HEK293T (cell line): ENCODE data around the gene ANAPC5.

Experiments
- CTCF ChIA-PET: fragments of 350-600 bp; formaldehyde crosslinking; extraction: SDS; loops from one replicate; lab custom pipeline; 2021; ENCODE audit warnings: antibody characterized with exemption, inconsistent platforms; lab: Yijun Ruan, JAX
- POLR2A ChIA-PET: fragments of 350-600 bp; formaldehyde crosslinking; extraction: SDS; loops from one replicate; lab custom pipeline; 2020; ENCODE audit warnings: antibody characterized with exemption, inconsistent platforms; lab: Yijun Ruan, JAX
- DNase-seq: peaks from one replicate; pipeline ENCODE4 v3.0.0; 2012; ENCODE audit warnings: mixed read lengths; ENCODE audit errors: extremely low spot score
- ARNT ChIP-seq: fragments of 450-650 bp; IDR thresholded peaks from 2 replicates; pipeline ENCODE4 v1.6.1; 2017; ENCODE audit warnings: mild to moderate bottlenecking
- BHLHE40 ChIP-seq: fragments of 450-650 bp; IDR thresholded peaks from 2 replicates; pipeline ENCODE4 v1.6.1; 2016; ENCODE audit warnings: mild to moderate bottlenecking, moderate library complexity, borderline replicate concordance
- CTBP1 ChIP-seq: fragments of 450-650 bp; IDR thresholded peaks from 2 replicates; pipeline ENCODE4 v1.6.1; 2016; ENCODE audit warnings: borderline replicate concordance
- ELF4 ChIP-seq: fragments of 450-650 bp; IDR thresholded peaks from 2 replicates; pipeline ENCODE4 v1.6.1; 2017; ENCODE audit warnings: antibody characterized with exemption
- FOXA1 ChIP-seq: fragments of 450-650 bp; IDR thresholded peaks from 2 replicates; pipeline ENCODE4 v1.6.1; 2016; ENCODE audit warnings: mild to moderate bottlenecking
- FOXK2 ChIP-seq: fragments of 450-650 bp; IDR thresholded peaks from 2 replicates; pipeline ENCODE4 v1.6.1; 2016; ENCODE audit warnings: mild to moderate bottlenecking
- FOXM1 ChIP-seq: fragments of 450-650 bp; IDR thresholded peaks from 2 replicates; pipeline ENCODE4 v1.6.1; 2017; ENCODE audit warnings: mild to moderate bottlenecking, borderline replicate concordance
- HDGF ChIP-seq: fragments of 450-650 bp; IDR thresholded peaks from 2 replicates; pipeline ENCODE4 v1.6.1; 2017; ENCODE audit warnings: antibody characterized with exemption, borderline replicate concordance
- L3MBTL2 ChIP-seq: fragments of 450-650 bp; conservative IDR thresholded peaks from 2 replicates; pipeline ENCODE4 v1.6.1; 2016; ENCODE audit warnings: mild to moderate bottlenecking
- LEF1 ChIP-seq: fragments of 450-650 bp; IDR thresholded peaks from 2 replicates; pipeline ENCODE4 v1.6.1; 2017; ENCODE audit warnings: mild to moderate bottlenecking, borderline replicate concordance
- NFRKB ChIP-seq: fragments of 450-650 bp; IDR thresholded peaks from 2 replicates; pipeline ENCODE4 v1.6.1; 2016; ENCODE audit warnings: mild to moderate bottlenecking, moderate library complexity
- SP1 ChIP-seq: fragments of 450-650 bp; IDR thresholded peaks from 2 replicates; pipeline ENCODE4 v1.6.1; 2017
- SUZ12 ChIP-seq: fragments of 450-650 bp; IDR thresholded peaks from 2 replicates; pipeline ENCODE4 v1.6.1; 2016; ENCODE audit warnings: mild to moderate bottlenecking
- TARDBP ChIP-seq: fragments of 450-650 bp; IDR thresholded peaks from 2 replicates; pipeline ENCODE4 v1.6.1; 2016
- ZNF384 ChIP-seq: fragments of 450-650 bp; IDR thresholded peaks from 2 replicates; pipeline ENCODE4 v1.6.1; 2016
- TF ChIP-seq, protein P1 (sequence below): fragments of 450-650 bp; IDR thresholded peaks from 2 replicates; pipeline ENCODE4 v1.6.1; 2016

Gene ANAPC5

DNA sequence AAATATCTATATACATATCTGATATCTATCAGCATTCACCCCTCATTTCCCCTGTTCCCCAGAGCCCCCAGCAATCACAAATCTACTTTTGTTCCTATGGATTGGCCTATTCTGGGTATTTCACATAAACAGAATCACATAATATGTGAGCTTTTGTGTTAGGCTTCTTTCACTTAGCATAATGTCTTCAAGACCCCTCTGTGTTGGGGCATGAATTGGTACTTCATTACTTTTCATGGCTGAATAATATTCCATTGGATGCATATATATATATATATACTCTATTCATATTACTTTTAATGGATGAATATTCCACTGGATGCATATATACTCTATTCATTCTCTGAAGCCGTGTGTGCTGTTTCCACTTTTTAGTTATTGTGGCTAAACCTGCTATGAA is 84.4 kb downstream of the ANAPC5 start:
- POLR2A ChIA-PET, result no interaction called here
- TF ChIP-seq HDGF (no peak), FOXK2 (no peak), CTBP1 (no peak), SUZ12 (no peak), FOXA1 (no peak), L3MBTL2 (no peak)
- CTCF ChIA-PET, result no interaction called here
- no peak for DNase-seq

DNA sequence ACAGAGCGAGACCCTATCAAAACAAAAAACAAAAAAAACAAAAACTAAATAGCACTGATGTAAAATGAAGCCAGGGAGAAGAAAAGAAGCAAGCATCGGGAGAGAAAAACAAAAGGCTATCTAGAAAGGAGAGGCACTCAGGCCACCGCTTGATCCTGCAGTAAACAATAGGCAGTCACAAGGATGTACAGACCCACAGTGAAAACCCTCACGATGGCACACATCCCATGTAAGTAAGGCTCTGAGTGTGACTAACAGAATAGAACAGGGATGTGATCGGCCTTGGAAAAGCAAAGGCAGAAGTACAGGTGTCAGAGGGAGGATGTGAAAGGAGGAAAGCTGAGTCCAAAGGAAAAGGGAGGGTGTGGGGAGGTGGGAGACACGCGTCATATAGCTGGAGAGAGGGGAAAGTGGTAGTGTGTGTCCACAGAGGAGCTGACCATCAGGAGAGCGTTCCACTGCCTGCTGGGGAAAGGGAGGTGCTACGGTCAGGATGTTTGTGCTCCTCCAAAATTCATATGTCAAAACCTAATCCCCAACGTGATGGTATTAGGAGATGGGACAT is 87.2 kb downstream of the ANAPC5 start:
- ChIA-PET CTCF (no interaction called here), POLR2A (no interaction called here)
- TF ChIP-seq HDGF (no peak), LEF1 (no peak), SP1 (no peak), TARDBP (no peak), ELF4 (no peak), FOXK2 (no peak), ARNT (no peak), FOXA1 (no peak), L3MBTL2 (no peak), NFRKB (no peak), CTBP1 (no peak)
- TF ChIP-seq, protein P1, sequence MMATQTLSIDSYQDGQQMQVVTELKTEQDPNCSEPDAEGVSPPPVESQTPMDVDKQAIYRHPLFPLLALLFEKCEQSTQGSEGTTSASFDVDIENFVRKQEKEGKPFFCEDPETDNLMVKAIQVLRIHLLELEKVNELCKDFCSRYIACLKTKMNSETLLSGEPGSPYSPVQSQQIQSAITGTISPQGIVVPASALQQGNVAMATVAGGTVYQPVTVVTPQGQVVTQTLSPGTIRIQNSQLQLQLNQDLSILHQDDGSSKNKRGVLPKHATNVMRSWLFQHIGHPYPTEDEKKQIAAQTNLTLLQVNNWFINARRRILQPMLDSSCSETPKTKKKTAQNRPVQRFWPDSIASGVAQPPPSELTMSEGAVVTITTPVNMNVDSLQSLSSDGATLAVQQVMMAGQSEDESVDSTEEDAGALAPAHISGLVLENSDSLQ, result no peak
- DNase-seq, result no peak

DNA sequence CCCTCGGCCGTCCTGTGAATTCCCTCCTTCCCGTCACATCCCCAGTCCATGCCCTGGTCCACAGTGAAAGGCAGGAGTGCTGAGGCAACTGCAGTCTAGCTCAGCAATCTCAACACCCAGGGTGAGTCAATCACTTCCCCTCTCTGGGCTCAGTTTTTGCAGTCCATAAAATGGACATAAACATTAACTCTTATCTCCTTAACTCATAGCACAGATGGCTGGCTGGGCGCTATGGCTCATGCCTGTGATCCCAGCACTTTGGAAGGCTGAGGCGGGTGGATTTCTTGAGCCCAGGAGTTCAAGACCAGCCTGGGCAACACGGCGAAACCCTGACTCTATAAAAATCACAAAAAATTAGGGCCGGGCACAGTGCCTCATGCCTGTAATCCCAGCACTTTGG is 88.1 kb downstream of the ANAPC5 start:
- TF ChIP-seq NFRKB (no peak), FOXA1 (no peak), LEF1 (no peak), TARDBP (no peak), BHLHE40 (no peak), FOXM1 (no peak), ARNT (no peak), ELF4 (no peak), FOXK2 (no peak), SUZ12 (no peak), CTBP1 (no peak)
- TF ChIP-seq, protein P1, result no peak
- POLR2A ChIA-PET, result no interaction called here
- DNase-seq, result no peak
- CTCF ChIA-PET, result no interaction called here

DNA sequence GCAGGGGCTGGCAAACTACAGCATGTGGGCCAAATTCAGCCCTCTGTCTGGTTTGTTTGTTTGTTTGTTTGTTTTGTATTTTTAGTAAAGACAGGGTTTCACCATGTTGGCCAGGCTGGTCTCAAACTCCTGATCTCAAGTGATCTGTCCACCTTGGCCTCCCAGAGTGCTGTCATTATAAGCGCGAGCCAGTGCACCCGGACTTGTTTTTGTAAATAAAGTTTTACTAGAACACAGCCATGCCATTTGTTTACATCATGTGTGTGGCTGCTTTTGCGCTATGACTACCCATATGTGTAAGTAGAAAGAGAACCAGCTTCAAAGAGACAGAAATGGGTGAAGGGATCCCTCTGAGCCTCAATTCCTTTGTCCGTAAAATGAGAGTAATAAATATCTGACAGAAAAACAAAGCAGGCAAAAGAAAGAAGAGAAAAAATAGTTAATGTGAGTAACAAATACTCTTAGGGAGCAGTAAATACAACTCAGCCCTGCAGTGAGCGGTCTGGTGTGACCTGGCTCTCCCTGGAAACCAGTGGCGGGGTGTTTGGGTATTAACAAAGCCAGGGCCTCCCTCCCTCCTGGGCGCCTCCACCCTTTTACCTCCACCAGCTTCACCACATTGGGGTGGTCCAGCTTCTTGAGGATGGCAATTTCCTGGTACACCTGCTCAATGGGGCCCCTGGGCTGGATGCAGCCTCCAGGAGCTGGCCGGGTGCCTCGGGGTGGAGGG is 88.8 kb downstream of the ANAPC5 start:
- CTCF ChIA-PET, result no interaction called here
- POLR2A ChIA-PET, result no interaction called here
- TF ChIP-seq ZNF384 (no peak), FOXA1 (no peak), BHLHE40 (no peak), TARDBP (no peak), NFRKB (no peak), ARNT (no peak), CTBP1 (no peak), HDGF (no peak), SUZ12 (no peak), FOXM1 (no peak), FOXK2 (no peak)
- TF ChIP-seq, protein P1, result no peak
- no peak for DNase-seq

DNA sequence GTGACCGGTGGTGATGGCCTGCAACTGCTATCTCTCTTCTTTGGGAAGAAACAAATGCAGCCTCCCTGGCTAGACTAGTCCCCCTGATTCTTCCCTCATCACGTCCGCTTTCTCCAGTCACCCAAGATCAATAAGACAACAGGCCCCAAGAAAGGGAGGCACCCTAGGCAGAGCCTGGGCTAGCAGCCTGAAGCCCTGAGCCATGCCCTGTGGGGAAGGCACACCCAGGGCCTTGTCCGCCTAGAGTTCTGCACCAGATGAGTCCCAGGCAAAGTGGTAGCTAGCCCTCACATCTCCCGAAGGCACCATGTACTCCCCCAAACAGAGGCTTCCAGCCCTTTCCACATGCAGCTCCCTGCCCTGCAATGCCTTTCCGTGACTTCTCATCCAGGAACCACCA is 90.8 kb downstream of the ANAPC5 start:
- POLR2A ChIA-PET, result no interaction called here
- no peak for TF ChIP-seq FOXA1
- no peak for TF ChIP-seq HDGF
- no peak for TF ChIP-seq NFRKB
- no peak for TF ChIP-seq ZNF384
- TF ChIP-seq ELF4, result no peak
- no peak for TF ChIP-seq L3MBTL2
- TF ChIP-seq ARNT, result no peak
- TF ChIP-seq CTBP1, result no peak
- CTCF ChIA-PET, result no interaction called here
- DNase-seq, result no peak

DNA sequence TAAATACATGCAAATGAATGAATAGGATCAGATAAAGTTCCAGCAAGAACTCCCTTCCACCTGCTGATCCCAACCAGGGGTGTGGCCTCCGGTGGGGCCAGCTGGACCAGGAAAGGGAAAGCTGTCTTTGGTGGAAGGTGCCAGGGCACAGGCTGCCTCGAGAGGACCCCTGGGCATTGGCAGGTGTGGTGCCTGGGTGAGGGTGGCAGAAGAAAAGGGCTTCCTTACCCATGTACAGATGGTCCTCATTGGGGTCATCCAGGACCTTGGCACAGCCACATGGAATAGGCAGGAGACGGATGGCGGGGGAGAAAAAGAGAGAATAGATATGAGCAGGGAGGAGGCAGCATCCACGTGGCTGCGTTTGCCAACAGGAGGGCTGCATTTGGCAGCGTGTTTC is 92.1 kb downstream of the ANAPC5 start:
- ChIA-PET CTCF (no interaction called here), POLR2A (no interaction called here)
- no peak for TF ChIP-seq HDGF
- TF ChIP-seq, protein P1, result no peak
- TF ChIP-seq LEF1, result no peak
- DNase-seq, result no peak

DNA sequence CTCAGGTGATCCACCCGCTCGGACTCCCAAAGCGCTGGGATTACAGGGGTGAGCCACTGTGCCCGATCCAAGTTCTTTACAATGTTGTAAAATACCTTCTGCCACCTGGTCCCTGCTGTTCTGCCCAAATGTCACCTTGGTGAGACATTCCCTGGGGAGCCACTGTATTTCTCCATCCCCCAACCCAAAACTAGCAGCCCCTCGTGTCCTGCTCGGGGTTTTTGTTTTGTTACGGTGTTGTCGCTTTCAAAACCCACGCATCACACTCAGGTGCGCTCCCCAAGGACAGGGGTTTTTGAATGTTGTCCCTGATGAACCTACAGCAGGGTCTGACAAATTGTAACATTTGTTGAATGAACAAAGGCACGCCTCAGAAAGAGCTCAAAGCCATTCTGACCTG is 93.1 kb downstream of the ANAPC5 start:
- TF ChIP-seq ELF4 (no peak), LEF1 (no peak), ARNT (no peak), L3MBTL2 (no peak), TARDBP (no peak), FOXM1 (no peak), BHLHE40 (no peak), CTBP1 (no peak)
- TF ChIP-seq, protein P1, result no peak
- POLR2A ChIA-PET, result no interaction called here
- no peak for DNase-seq
- CTCF ChIA-PET, result no interaction called here
